Neural cell (in vitro differentiated cells): ENCODE measurements around the gene SLC38A9. TPM values are rescaled to one million over a fixed set of nuclear protein-coding genes. Genes with fewer than 3 reads are reported as not detected.

Source experiments
- H2AFZ ChIP-seq: fragments of 200-600, 300-800 bp; sonication (generic), shearing (Covaris generic); 2 replicates; pipeline ENCODE4 v1.6.0; 2014; ENCODE audit warnings: low read depth, mild to moderate bottlenecking, antibody characterized with exemption, low read length, moderate library complexity
- H3F3A ChIP-seq: fragments of 200-600 bp; shearing (Covaris generic); 2 replicates; pipeline ENCODE4 v1.6.1; 2016; ENCODE audit warnings: mild to moderate bottlenecking, moderate library complexity, mixed read lengths, antibody characterized with exemption, low read length; ENCODE audit not compliant: insufficient read depth, poor library complexity, severe bottlenecking
- H3K27ac ChIP-seq: fragments of 200-600, 300-800 bp; sonication (generic), shearing (Covaris generic); 2 replicates; pipeline ENCODE4 v1.5.1; 2014; ENCODE audit warnings: mild to moderate bottlenecking, low read length, moderate library complexity
- H3K27me3 ChIP-seq: fragments of 300-800, 200-600 bp; sonication (generic), shearing (Covaris generic); 2 replicates; pipeline ENCODE4 v1.6.0; 2014; ENCODE audit warnings: mild to moderate bottlenecking, low read depth, low read length, moderate library complexity; ENCODE audit not compliant: insufficient read depth
- H3K36me3 ChIP-seq: fragments of 300-800, 200-600 bp; sonication (generic), shearing (Covaris generic); 2 replicates; pipeline ENCODE4 v1.5.1; 2014; ENCODE audit warnings: mild to moderate bottlenecking, antibody characterized with exemption, low read length, moderate library complexity; ENCODE audit not compliant: insufficient read depth
- H3K4me2 ChIP-seq: fragments of 300-800, 200-600 bp; sonication (generic), shearing (Covaris generic); 2 replicates; pipeline ENCODE4 v1.6.0; 2014; ENCODE audit warnings: mild to moderate bottlenecking, low read length
- H3K4me3 ChIP-seq: fragments of 300-800, 200-600 bp; sonication (generic), shearing (Covaris generic); 2 replicates; pipeline ENCODE4 v1.5.1; 2014; ENCODE audit warnings: mild to moderate bottlenecking, low read length, moderate library complexity
- H3K79me2 ChIP-seq: fragments of 200-600 bp; shearing (Covaris generic); replicated peaks from 2 replicates; pipeline ENCODE4 v1.6.0; 2014; ENCODE audit warnings: mild to moderate bottlenecking, low read length, moderate library complexity; ENCODE audit not compliant: insufficient read depth
- H3K9ac ChIP-seq: fragments of 300-800, 200-600 bp; sonication (generic), shearing (Covaris generic); 2 replicates; pipeline ENCODE4 v1.6.1; 2016; ENCODE audit warnings: mild to moderate bottlenecking, low read length, mixed read lengths
- H3K9me2 ChIP-seq: fragments of 200-600 bp; shearing (Covaris generic); 2 replicates; pipeline ENCODE4 v1.6.1; 2016; ENCODE audit warnings: mild to moderate bottlenecking, low read length, mixed read lengths; ENCODE audit not compliant: insufficient read depth
- H3K9me3 ChIP-seq: fragments of 200-600, 300-800 bp; sonication (generic), shearing (Covaris generic); 2 replicates; pipeline ENCODE4 v1.6.1; 2016; ENCODE audit warnings: mild to moderate bottlenecking, mixed run types, low read length, moderate library complexity, mixed read lengths
- H4K20me1 ChIP-seq: fragments of 200-600 bp; shearing (Covaris generic); 2 replicates; pipeline ENCODE4 v1.6.1; 2016; ENCODE audit warnings: mild to moderate bottlenecking, mixed run types; ENCODE audit not compliant: insufficient read depth
- CTCF ChIP-seq: fragments of 450-650 bp; IDR thresholded peaks from 2 replicates; pipeline ENCODE4 v1.5.1; 2014; ENCODE audit warnings: antibody characterized with exemption, mild to moderate bottlenecking, moderate library complexity; ENCODE audit not compliant: poor library complexity, severe bottlenecking
- EP300 ChIP-seq: fragments of 450-650 bp; conservative IDR thresholded peaks from 2 replicates; pipeline ENCODE4 v1.6.1; 2014; ENCODE audit warnings: antibody characterized with exemption, mild to moderate bottlenecking, moderate library complexity; ENCODE audit not compliant: poor library complexity, severe bottlenecking
- EZH2 ChIP-seq: fragments of 200-600, 300-800 bp; shearing (Covaris generic), sonication (generic); IDR thresholded peaks from 2 replicates; pipeline ENCODE4 v1.6.1; 2014; ENCODE audit warnings: antibody characterized with exemption, low read length, borderline replicate concordance, mild to moderate bottlenecking; ENCODE audit not compliant: insufficient read depth, poor library complexity, severe bottlenecking
- MXI1 ChIP-seq: fragments of 450-650 bp; conservative IDR thresholded peaks from 2 replicates; pipeline ENCODE4 v1.6.1; 2014; ENCODE audit warnings: antibody characterized with exemption, mild to moderate bottlenecking; ENCODE audit not compliant: poor library complexity, severe bottlenecking
- POLR2AphosphoS5 ChIP-seq: IDR thresholded peaks from 2 replicates; pipeline ENCODE4 v1.6.1; 2012
- RAD21 ChIP-seq: fragments of 450-650 bp; conservative IDR thresholded peaks from 2 replicates; pipeline ENCODE4 v1.6.1; 2014; ENCODE audit warnings: antibody characterized with exemption, mild to moderate bottlenecking, moderate library complexity
- REST ChIP-seq: IDR thresholded peaks from 2 replicates; pipeline ENCODE4 v1.6.1; 2012; ENCODE audit warnings: borderline replicate concordance
- SMC3 ChIP-seq: fragments of 450-650 bp; conservative IDR thresholded peaks from 2 replicates; pipeline ENCODE4 v1.6.1; 2014; ENCODE audit warnings: antibody characterized with exemption, mild to moderate bottlenecking, moderate library complexity; ENCODE audit not compliant: poor library complexity
- TAF1 ChIP-seq: IDR thresholded peaks from 2 replicates; pipeline ENCODE4 v1.6.1; 2012; ENCODE audit warnings: low read depth
- polyA plus RNA-seq: library from polyadenylated mRNA; depleted of rRNA; stranded (reverse); fragments of >200 nt; gene quantifications from 2 replicates; pipeline ENCODE4 v1.2.3, GENCODE V29; 2014

SLC38A9 gene
- polyA plus RNA-seq, 1 donor from 2014 or later: 44.5 TPM

- Histone ChIP-seq H2AFZ (no peak overlapping the region), H3F3A (no peaks in the 10 kb centered on the region), H3K9me3 (no peaks in the 10 kb centered on the region)
Measured at GRCh38 chr5:55742778-55743177, 30.7 kb upstream of the SLC38A9 start.

GRCh38 chr5:55737793-55738192, 25.7 kb upstream of the SLC38A9 start, which contains the start of gene DDX4:
DDX4 (plus strand) TSS chr5:55738061; CDS start chr5:55738964, 903 bp downstream.
- Histone ChIP-seq H4K20me1 (no peaks in the 10 kb centered on the region), H3K9ac (no peak within 1 kb of the TSS), H3K36me3 (no peaks in the 10 kb centered on the region), H3K4me3 (no peak within 1 kb of the TSS), H3K9me2 (no peaks in the 10 kb centered on the region), H3K27ac (no peak within 1 kb of the TSS), H2AFZ (no peak within 1 kb of the TSS), H3K4me2 (no peak within 1 kb of the TSS), H3K9me3 (no peaks in the 10 kb centered on the region), H3K27me3 (no peaks in the 10 kb centered on the region), H3K79me2 (no peaks in the 10 kb centered on the region), H3F3A (no peaks in the 10 kb centered on the region)
- no peak for TF ChIP-seq REST

More at GRCh38 chr5:55742778-55743177, 30.7 kb upstream of the SLC38A9 start:
- Histone ChIP-seq H3K9ac (no peak overlapping the region), H4K20me1 (no peaks in the 10 kb centered on the region), H3K36me3 (no peaks in the 10 kb centered on the region), H3K4me2 (no peak overlapping the region), H3K9me2 (no peaks in the 10 kb centered on the region), H3K4me3 (no peak overlapping the region), H3K27ac (no peak overlapping the region), H3K27me3 (no peaks in the 10 kb centered on the region), H3K79me2 (no peaks in the 10 kb centered on the region)
- TF ChIP-seq RAD21 (no peak), CTCF (no peak), TAF1 (no peak), EP300 (no peak)

- Histone ChIP-seq H3K79me2 (no peaks in the 10 kb centered on the region), H3K4me3 (no peak overlapping the region), H3K9me2 (no peaks in the 10 kb centered on the region), H3K4me2 (no peak overlapping the region), H3K27me3 (no peaks in the 10 kb centered on the region), H3K36me3 (no peaks in the 10 kb centered on the region), H3K9ac (no peak overlapping the region), H2AFZ (no peak overlapping the region), H3K27ac (no peak overlapping the region), H3K9me3 (no peaks in the 10 kb centered on the region), H4K20me1 (no peaks in the 10 kb centered on the region), H3F3A (no peaks in the 10 kb centered on the region)
- TF ChIP-seq MXI1: no peak
- TF ChIP-seq REST: no peak
- TF ChIP-seq TAF1: no peak
- TF ChIP-seq EZH2: no peak
- no peak for TF ChIP-seq CTCF
- no peak for TF ChIP-seq RAD21
- TF ChIP-seq SMC3: no peak
- no peak for TF ChIP-seq POLR2AphosphoS5
- no peak for TF ChIP-seq EP300
Measured at GRCh38 chr5:55734658-55735057, 22.5 kb upstream of the SLC38A9 start.
